Motor neuron (in vitro differentiated cells): ENCODE data around the gene ZBTB7C. TPM values are rescaled to one million over a fixed set of nuclear protein-coding genes. Genes with fewer than 3 reads are reported as not detected.
A peak's percentile ranks its signal among the peaks of the same experiment; 100 is the strongest.

Experiments
- ATAC-seq, 8 experiments: fragments of 200-7000 bp; cut with Tn5 transposase; replicated peaks in 6 of 8; 2 replicates each; pipeline ENCODE4 v1.8.0; 2021; ENCODE audit warnings: mild to moderate bottlenecking in 8 of 8, moderate library complexity in 8 of 8
- H3K27ac ChIP-seq, 2 donors: fragments of 250-450 bp; sonication (Bioruptor Pico); 2 replicates each; pipeline ENCODE4 v1.9.0; 2021; ENCODE audit warnings: antibody characterized with exemption in 2 of 2, mild to moderate bottlenecking in 2 of 2, moderate library complexity in 1 of 2
- H3K4me1 ChIP-seq, 2 donors: fragments of 250-450 bp; sonication (Bioruptor Pico); replicated peaks in 1 of 2; 2 replicates each; pipeline ENCODE4 v1.6.1; 2021; ENCODE audit warnings: antibody characterized with exemption in 2 of 2, mild to moderate bottlenecking in 2 of 2, moderate library complexity in 1 of 2
- H3K4me3 ChIP-seq, 5 donors: fragments of 250-450 bp; sonication (Bioruptor Pico); 2 replicates each; pipeline ENCODE4 v1.9.0; 2021; ENCODE audit warnings: antibody characterized with exemption in 5 of 5, mild to moderate bottlenecking in 5 of 5, moderate library complexity in 4 of 5
- WGBS, 10 experiments: fragments of 450-650 bp; shearing (Covaris generic); methylation state at CpG; one replicate each; pipeline ENCODE4 v1.0.0; 2022; 5-methylcytosine and 5-hydroxymethylcytosine counted together
- in situ Hi-C, 9 experiments: fragments of 400-800 bp; cut with MboI; loops; one replicate each; pipeline ENCODE4 v1.15.0; 2021; ENCODE audit warnings: low sequenced_read_pairs in 9 of 9, low pct_unique_long_range_greater_than_20kb in 2 of 9; ENCODE audit not compliant: unreplicated experiment in 9 of 9
- total RNA-seq, 8 experiments: library from RNA; unstranded; fragments of 300-600 nt; gene quantifications; 2 replicates each; pipeline versions ENCODE4 v1.2.3 to v1.2.4, GENCODE V29; 2022

Gene ZBTB7C
- total RNA-seq, 8 experiments from 2014 or later: 0.36 to 11.2 (median 3.8) TPM

GRCh38 chr18:48048251-48048650, 360.9 kb downstream of the ZBTB7C start:
- ATAC-seq: no peak
- Histone ChIP-seq H3K4me3 (no peak overlapping the region), H3K4me1 (no peaks in the 10 kb centered on the region), H3K27ac (no peak overlapping the region)
- 93 to 100% (median 100%) methylated on average over 1 to 2 of the region's 3 CpGs; no CpG with 5 or more reads in 5 of the 10 experiments for WGBS, 10 experiments
- in situ Hi-C loops: loop anchor here in 2 of 9 experiments (10.0 to 25.0 kb wide), 3 partner anchors 164 to 397 kb away; no protein-coding TSS in a partner anchor

GRCh38 chr18:48046843-48047242, 362.3 kb downstream of the ZBTB7C start:
- Histone ChIP-seq H3K4me1 (no peaks in the 10 kb centered on the region), H3K4me3 (no peak overlapping the region), H3K27ac (no peak overlapping the region)
- ATAC-seq: peak in 1 of 8 experiments; percentile 42
- 20 to 100% (median 78%) methylated on average over 1 to 3 of the region's 5 CpGs; no CpG with 5 or more reads in 2 of the 10 experiments for WGBS, 10 experiments
- in situ Hi-C loops: loop anchor here in 2 of 9 experiments (10.0 to 25.0 kb wide), 3 partner anchors 165 to 398 kb away; no protein-coding TSS in a partner anchor

GRCh38 chr18:48045744-48046143, 363.4 kb downstream of the ZBTB7C start:
- in situ Hi-C loops: loop anchor here in 2 of 9 experiments (10.0 to 25.0 kb wide), 3 partner anchors 167 to 399 kb away; no protein-coding TSS in a partner anchor
- no peak for ATAC-seq
- Histone ChIP-seq H3K4me3 (no peak overlapping the region), H3K4me1 (no peaks in the 10 kb centered on the region), H3K27ac (no peak overlapping the region)
- 23 to 100% (median 100%) methylated on average over 2 of the region's 2 CpGs; no CpG with 5 or more reads in 5 of the 10 experiments for WGBS, 10 experiments

- H3K27ac ChIP-seq: no peak overlapping the region
- no peak for ATAC-seq
- H3K4me3 ChIP-seq: no peak overlapping the region
- WGBS, 10 experiments: 0 to 83% (median 50%) methylated on average over 1 to 3 of the region's 3 CpGs; no CpG with 5 or more reads in 5 of the 10 experiments
- H3K4me1 ChIP-seq: no peaks in the 10 kb centered on the region
- in situ Hi-C loops: loop anchor here in 2 of 9 experiments (10.0 to 25.0 kb wide), 3 partner anchors 167 to 400 kb away; no protein-coding TSS in a partner anchor
Observed at GRCh38 chr18:48044944-48045343, 364.2 kb downstream of the ZBTB7C start.

GRCh38 chr18:48043166-48043565, 366.0 kb downstream of the ZBTB7C start:
- in situ Hi-C loops: loop anchor here in 2 of 9 experiments (10.0 to 25.0 kb wide), 3 partner anchors 169 to 402 kb away; no protein-coding TSS in a partner anchor
- no peak for ATAC-seq

GRCh38 chr18:48042431-48042830, 366.8 kb downstream of the ZBTB7C start:
- Histone ChIP-seq H3K27ac (no peak overlapping the region), H3K4me1 (no peaks in the 10 kb centered on the region), H3K4me3 (no peak overlapping the region)
- WGBS, 10 experiments: 24 to 100% (median 77%) methylated on average over 1 to 3 of the region's 4 CpGs; no CpG with 5 or more reads in 4 of the 10 experiments
- in situ Hi-C loops: loop anchor here in 2 of 9 experiments (10.0 to 25.0 kb wide), 3 partner anchors 170 to 402 kb away; no protein-coding TSS in a partner anchor
- no peak for ATAC-seq

More at GRCh38 chr18:48043166-48043565, 366.0 kb downstream of the ZBTB7C start:
- Histone ChIP-seq H3K27ac (no peak overlapping the region), H3K4me1 (no peaks in the 10 kb centered on the region), H3K4me3 (no peak overlapping the region)
- WGBS, 10 experiments: 43 to 100% (median 79%) methylated on average over 1 to 3 of the region's 3 CpGs; no CpG with 5 or more reads in 1 of the 10 experiments

GRCh38 chr18:48040457-48041110, 368.6 kb downstream of the ZBTB7C start:
- H3K4me1 ChIP-seq: no peaks in the 10 kb centered on the region
- no peak overlapping the region for H3K4me3 ChIP-seq
- ATAC-seq: no peak
- in situ Hi-C loops: loop anchor here in 2 of 9 experiments (10.0 to 25.0 kb wide), 3 partner anchors 172 to 404 kb away; no protein-coding TSS in a partner anchor
- 80 to 100% (median 97%) methylated on average over 1 to 10 of the region's 23 CpGs; no CpG with 5 or more reads in 6 of the 10 experiments for WGBS, 10 experiments
- no peak overlapping the region for H3K27ac ChIP-seq

- in situ Hi-C loops: loop anchor here in 7 of 9 experiments (10.0 to 25.0 kb wide), 4 partner anchors 173 to 405 kb away; no protein-coding TSS in a partner anchor
- no peak overlapping the region for H3K4me3 ChIP-seq
- no peak for ATAC-seq
- H3K27ac ChIP-seq: no peak overlapping the region
- H3K4me1 ChIP-seq: peaks cover 0 to 5% of the 10 kb centered on the region in 2 donors
- WGBS, 10 experiments: 100% methylated on average over 1 of the region's 17 CpGs; no CpG with 5 or more reads in 9 of the 10 experiments
Observed at GRCh38 chr18:48039769-48040215, 369.4 kb downstream of the ZBTB7C start.

GRCh38 chr18:48038636-48039035, 370.5 kb downstream of the ZBTB7C start:
- no peak overlapping the region for H3K27ac ChIP-seq
- no peak for ATAC-seq
- peaks cover 0 to 9% of the 10 kb centered on the region in 2 donors for H3K4me1 ChIP-seq
- H3K4me3 ChIP-seq: no peak overlapping the region
- 89 to 100% (median 100%) methylated on average over 1 to 5 of the region's 6 CpGs; no CpG with 5 or more reads in 2 of the 10 experiments for WGBS, 10 experiments
- in situ Hi-C loops: loop anchor here in 6 of 9 experiments (10.0 to 25.0 kb wide), 4 partner anchors 174 to 406 kb away; no protein-coding TSS in a partner anchor

GRCh38 chr18:48037481-48038271, 371.5 kb downstream of the ZBTB7C start:
- peaks cover 0 to 9% of the 10 kb centered on the region in 2 donors for H3K4me1 ChIP-seq
- no peak overlapping the region for H3K27ac ChIP-seq
- ATAC-seq: peak in 7 of 8 experiments; percentile 12 to 77 (median 62)
- in situ Hi-C loops: loop anchor here in 6 of 9 experiments (10.0 to 25.0 kb wide), 4 partner anchors 175 to 407 kb away; no protein-coding TSS in a partner anchor
- 20 to 73% (median 42%) methylated on average over 1 to 6 of the region's 16 CpGs; no CpG with 5 or more reads in 6 of the 10 experiments for WGBS, 10 experiments
- H3K4me3 ChIP-seq: no peak overlapping the region

GRCh38 chr18:48036641-48037421, 372.4 kb downstream of the ZBTB7C start:
- no peak overlapping the region for H3K27ac ChIP-seq
- WGBS, 10 experiments: 30 to 94% (median 77%) methylated on average over 1 to 8 of the region's 14 CpGs; no CpG with 5 or more reads in 2 of the 10 experiments
- peak in 4 of 8 experiments; percentile 6 to 84 (median 44) for ATAC-seq
- no peak overlapping the region for H3K4me3 ChIP-seq
- peaks cover 0 to 9% of the 10 kb centered on the region in 2 donors for H3K4me1 ChIP-seq
- in situ Hi-C loops: loop anchor here in 6 of 9 experiments (10.0 to 25.0 kb wide), 4 partner anchors 175 to 408 kb away; no protein-coding TSS in a partner anchor
